GM21529 (cell line): ENCODE results near the gene FBXO3.
"Not testable (repeated sequence)": the region's sequence is repeated elsewhere in the genome, so short reads cannot be mapped to it uniquely, and the experiment has no call there.

Experiments
- ATAC-seq: cut with Tn5 transposase; IDR thresholded peaks from one replicate; pipeline ENCODE4 v1.9.1; 2021; ENCODE audit not compliant: unreplicated experiment

The FBXO3 gene

GRCh38 chr11:33730716-33731115 lies 43.6 kb downstream of the FBXO3 start:
- ATAC-seq, result no peak

GRCh38 chr11:33729072-33729664 lies 45.2 kb downstream of the FBXO3 start:
- ATAC-seq, result not testable (repeated sequence)

GRCh38 chr11:33727539-33727938 lies 46.8 kb downstream of the FBXO3 start:
- ATAC-seq, result not testable (repeated sequence)

- ATAC-seq, result no peak
Measured at GRCh38 chr11:33725496-33725895, 48.8 kb downstream of the FBXO3 start.

- no peak for ATAC-seq
Measured at GRCh38 chr11:33724644-33725035, 49.7 kb downstream of the FBXO3 start.

- ATAC-seq, result peak; percentile 27
Measured at GRCh38 chr11:33723238-33723881, 51.0 kb downstream of the FBXO3 start.

GRCh38 chr11:33722590-33723234 lies 51.6 kb downstream of the FBXO3 start:
- ATAC-seq, result peak; percentile 84

GRCh38 chr11:33721984-33722383 lies 52.3 kb downstream of the FBXO3 start:
- no peak for ATAC-seq

GRCh38 chr11:33721426-33721825 lies 52.9 kb downstream of the FBXO3 start:
- ATAC-seq, result no peak

- ATAC-seq, result no peak
Measured at GRCh38 chr11:33719587-33719986, 54.7 kb downstream of the FBXO3 start.

- ATAC-seq, result no peak
Measured at GRCh38 chr11:33718440-33718839, 55.9 kb downstream of the FBXO3 start.

- ATAC-seq, result no peak
Measured at GRCh38 chr11:33716243-33716642, 58.1 kb downstream of the FBXO3 start.

GRCh38 chr11:33713856-33714398 lies 60.4 kb downstream of the FBXO3 start:
- ATAC-seq, result no peak

- ATAC-seq, result no peak
Measured at GRCh38 chr11:33713151-33713855, 61.0 kb downstream of the FBXO3 start.

GRCh38 chr11:33712436-33712835 lies 61.9 kb downstream of the FBXO3 start:
- ATAC-seq, result no peak

GRCh38 chr11:33709466-33709865 lies 64.9 kb downstream of the FBXO3 start:
- ATAC-seq, result no peak

GRCh38 chr11:33708985-33709384 lies 65.3 kb downstream of the FBXO3 start:
- no peak for ATAC-seq

GRCh38 chr11:33707831-33708230 lies 66.5 kb downstream of the FBXO3 start:
- not testable (repeated sequence) for ATAC-seq

- no peak for ATAC-seq
Measured at GRCh38 chr11:33706966-33707365, 67.4 kb downstream of the FBXO3 start.

- no peak for ATAC-seq
Measured at GRCh38 chr11:33706546-33706945, 67.8 kb downstream of the FBXO3 start.

- ATAC-seq, result no peak
Measured at GRCh38 chr11:33704240-33705002, 69.9 kb downstream of the FBXO3 start.
